Right hindlimb (tissue), 1 donor: ENCODE measurements around the gene VWA5B2.

Source experiments
- DNase-seq: peaks from one replicate; pipeline ENCODE4 v3.0.0-alpha.2; 2018

The VWA5B2 gene

GRCh38 chr3:184282941-184283340 lies 53.6 kb downstream of the VWA5B2 start:
- no peak for DNase-seq

GRCh38 chr3:184283681-184284080 lies 54.3 kb downstream of the VWA5B2 start:
- no peak for DNase-seq

- peak; percentile 87 for DNase-seq
Observed at GRCh38 chr3:184284696-184285095, 55.3 kb downstream of the VWA5B2 start.

- peak; percentile 39 for DNase-seq
Observed at GRCh38 chr3:184289426-184289938, 60.1 kb downstream of the VWA5B2 start.

- no peak for DNase-seq
Observed at GRCh38 chr3:184290331-184290730, 60.9 kb downstream of the VWA5B2 start.

- DNase-seq = no peak
Observed at GRCh38 chr3:184291044-184291737, 61.8 kb downstream of the VWA5B2 start.
